Measurements from ENCODE around the gene BCKDHA.
A peak's percentile ranks its signal among the peaks of the same experiment; 100 is the strongest.

The BCKDHA gene

DNA sequence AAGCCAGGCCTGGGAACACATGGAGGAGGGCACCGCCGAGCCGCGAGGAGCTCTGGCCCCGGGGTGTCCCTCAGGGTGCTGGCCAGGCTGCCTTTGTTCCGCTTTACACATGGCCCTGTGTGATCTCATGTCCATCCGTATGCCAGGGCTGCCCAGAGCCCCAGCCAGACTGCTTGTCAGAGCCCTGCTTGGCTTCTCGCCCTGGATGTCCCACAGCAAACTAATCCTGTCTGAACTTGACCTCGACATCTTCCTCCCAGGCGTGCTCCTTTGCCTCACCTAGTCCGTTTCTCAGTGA, 14.3 kb downstream of the BCKDHA start:
- TF ChIP-seq SPI1 (IDR thresholded peaks at IDR 0.05; ENCODE audit: borderline replicate concordance, low read depth), result no peak
- no peak for DNase-seq (ENCODE audit: low read depth in 1 of 2, low spot score in 1 of 2)
- no peaks in the 10 kb centered on the region for H3K27me3 ChIP-seq (ENCODE audit: insufficient read depth, poor library complexity, severe bottlenecking)
- H3K27ac ChIP-seq (replicated peaks), result no peak overlapping the region
- H3K4me3 ChIP-seq (replicated peaks; ENCODE audit: insufficient read depth, low read length), result no peak overlapping the region

DNA sequence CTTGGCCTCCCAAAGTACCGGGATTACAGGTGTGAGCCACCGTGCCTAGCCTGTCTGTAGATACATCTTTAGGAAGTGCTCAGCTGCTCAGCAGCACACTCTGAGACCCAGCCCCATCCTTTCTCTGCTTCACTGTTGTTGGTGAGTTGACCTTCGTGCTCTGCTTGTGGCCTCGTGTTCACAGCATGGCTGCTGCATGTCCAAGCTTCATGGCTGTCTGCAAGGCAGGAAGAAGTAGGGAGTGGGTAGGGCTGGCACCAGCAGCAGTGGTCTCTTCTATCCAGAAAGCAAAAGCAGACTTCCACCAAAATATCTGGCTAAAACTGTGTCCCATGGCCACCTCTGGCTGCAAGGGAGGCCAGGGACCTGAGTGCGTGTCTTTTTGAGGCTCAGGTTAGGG, 15.3 kb downstream of the BCKDHA start:
- Histone ChIP-seq H3K4me3 (replicated peaks; ENCODE audit: insufficient read depth, low read length) (no peak overlapping the region), H3K27me3 (ENCODE audit: insufficient read depth, poor library complexity, severe bottlenecking) (no peaks in the 10 kb centered on the region), H3K27ac (replicated peaks) (peak overlapping the region; percentile 24)
- TF ChIP-seq SPI1 (IDR thresholded peaks at IDR 0.05; ENCODE audit: borderline replicate concordance, low read depth) (no peak), POLR2AphosphoS5 (IDR thresholded peaks at IDR 0.05; ENCODE audit: low read depth) (no peak), GABPA (IDR thresholded peaks at IDR 0.05; ENCODE audit: low read depth) (no peak)
- TF ChIP-seq, protein P1, sequence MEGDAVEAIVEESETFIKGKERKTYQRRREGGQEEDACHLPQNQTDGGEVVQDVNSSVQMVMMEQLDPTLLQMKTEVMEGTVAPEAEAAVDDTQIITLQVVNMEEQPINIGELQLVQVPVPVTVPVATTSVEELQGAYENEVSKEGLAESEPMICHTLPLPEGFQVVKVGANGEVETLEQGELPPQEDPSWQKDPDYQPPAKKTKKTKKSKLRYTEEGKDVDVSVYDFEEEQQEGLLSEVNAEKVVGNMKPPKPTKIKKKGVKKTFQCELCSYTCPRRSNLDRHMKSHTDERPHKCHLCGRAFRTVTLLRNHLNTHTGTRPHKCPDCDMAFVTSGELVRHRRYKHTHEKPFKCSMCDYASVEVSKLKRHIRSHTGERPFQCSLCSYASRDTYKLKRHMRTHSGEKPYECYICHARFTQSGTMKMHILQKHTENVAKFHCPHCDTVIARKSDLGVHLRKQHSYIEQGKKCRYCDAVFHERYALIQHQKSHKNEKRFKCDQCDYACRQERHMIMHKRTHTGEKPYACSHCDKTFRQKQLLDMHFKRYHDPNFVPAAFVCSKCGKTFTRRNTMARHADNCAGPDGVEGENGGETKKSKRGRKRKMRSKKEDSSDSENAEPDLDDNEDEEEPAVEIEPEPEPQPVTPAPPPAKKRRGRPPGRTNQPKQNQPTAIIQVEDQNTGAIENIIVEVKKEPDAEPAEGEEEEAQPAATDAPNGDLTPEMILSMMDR (IDR thresholded peaks at IDR 0.05; ENCODE audit: insufficient read depth, low read length), result no peak
- TF ChIP-seq, protein P2, sequence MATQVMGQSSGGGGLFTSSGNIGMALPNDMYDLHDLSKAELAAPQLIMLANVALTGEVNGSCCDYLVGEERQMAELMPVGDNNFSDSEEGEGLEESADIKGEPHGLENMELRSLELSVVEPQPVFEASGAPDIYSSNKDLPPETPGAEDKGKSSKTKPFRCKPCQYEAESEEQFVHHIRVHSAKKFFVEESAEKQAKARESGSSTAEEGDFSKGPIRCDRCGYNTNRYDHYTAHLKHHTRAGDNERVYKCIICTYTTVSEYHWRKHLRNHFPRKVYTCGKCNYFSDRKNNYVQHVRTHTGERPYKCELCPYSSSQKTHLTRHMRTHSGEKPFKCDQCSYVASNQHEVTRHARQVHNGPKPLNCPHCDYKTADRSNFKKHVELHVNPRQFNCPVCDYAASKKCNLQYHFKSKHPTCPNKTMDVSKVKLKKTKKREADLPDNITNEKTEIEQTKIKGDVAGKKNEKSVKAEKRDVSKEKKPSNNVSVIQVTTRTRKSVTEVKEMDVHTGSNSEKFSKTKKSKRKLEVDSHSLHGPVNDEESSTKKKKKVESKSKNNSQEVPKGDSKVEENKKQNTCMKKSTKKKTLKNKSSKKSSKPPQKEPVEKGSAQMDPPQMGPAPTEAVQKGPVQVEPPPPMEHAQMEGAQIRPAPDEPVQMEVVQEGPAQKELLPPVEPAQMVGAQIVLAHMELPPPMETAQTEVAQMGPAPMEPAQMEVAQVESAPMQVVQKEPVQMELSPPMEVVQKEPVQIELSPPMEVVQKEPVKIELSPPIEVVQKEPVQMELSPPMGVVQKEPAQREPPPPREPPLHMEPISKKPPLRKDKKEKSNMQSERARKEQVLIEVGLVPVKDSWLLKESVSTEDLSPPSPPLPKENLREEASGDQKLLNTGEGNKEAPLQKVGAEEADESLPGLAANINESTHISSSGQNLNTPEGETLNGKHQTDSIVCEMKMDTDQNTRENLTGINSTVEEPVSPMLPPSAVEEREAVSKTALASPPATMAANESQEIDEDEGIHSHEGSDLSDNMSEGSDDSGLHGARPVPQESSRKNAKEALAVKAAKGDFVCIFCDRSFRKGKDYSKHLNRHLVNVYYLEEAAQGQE (IDR thresholded peaks at IDR 0.05; ENCODE audit: insufficient replicate concordance, low read depth), result no peak
- DNase-seq (ENCODE audit: low read depth in 1 of 2, low spot score in 1 of 2), result no peak

DNA sequence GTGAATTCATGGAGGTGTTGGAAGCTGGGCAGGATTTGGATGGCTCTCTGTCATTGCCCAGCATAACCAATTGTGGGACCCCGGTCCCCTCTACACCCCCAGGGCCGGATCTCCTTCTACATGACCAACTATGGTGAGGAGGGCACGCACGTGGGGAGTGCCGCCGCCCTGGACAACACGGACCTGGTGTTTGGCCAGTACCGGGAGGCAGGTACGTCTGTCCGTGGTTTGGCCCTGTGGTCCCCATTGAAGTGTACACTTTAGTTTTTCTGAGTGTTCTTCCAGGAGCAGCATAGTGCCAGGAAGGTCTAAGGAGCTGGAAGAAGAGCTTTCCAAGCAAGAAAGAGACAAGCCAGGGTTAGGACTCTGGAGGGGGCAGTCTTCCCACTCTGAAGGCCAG, 16.3 kb downstream of the BCKDHA start:
- Histone ChIP-seq H3K4me3 (replicated peaks; ENCODE audit: insufficient read depth, low read length) (no peak overlapping the region), H3K27ac (replicated peaks) (no peak overlapping the region; the same call in 1 of the 2 replicates), H3K27me3 (ENCODE audit: insufficient read depth, poor library complexity, severe bottlenecking) (no peaks in the 10 kb centered on the region)
- TF ChIP-seq SPI1 (IDR thresholded peaks at IDR 0.05; ENCODE audit: borderline replicate concordance, low read depth) (no peak), GABPA (IDR thresholded peaks at IDR 0.05; ENCODE audit: low read depth) (no peak), POLR2AphosphoS5 (IDR thresholded peaks at IDR 0.05; ENCODE audit: low read depth) (no peak)
- TF ChIP-seq, protein P1 (IDR thresholded peaks at IDR 0.05; ENCODE audit: insufficient read depth, low read length), result no peak
- TF ChIP-seq, protein P2 (IDR thresholded peaks at IDR 0.05; ENCODE audit: insufficient replicate concordance, low read depth), result no peak
- no peak for DNase-seq (ENCODE audit: low read depth in 1 of 2, low spot score in 1 of 2)

DNA sequence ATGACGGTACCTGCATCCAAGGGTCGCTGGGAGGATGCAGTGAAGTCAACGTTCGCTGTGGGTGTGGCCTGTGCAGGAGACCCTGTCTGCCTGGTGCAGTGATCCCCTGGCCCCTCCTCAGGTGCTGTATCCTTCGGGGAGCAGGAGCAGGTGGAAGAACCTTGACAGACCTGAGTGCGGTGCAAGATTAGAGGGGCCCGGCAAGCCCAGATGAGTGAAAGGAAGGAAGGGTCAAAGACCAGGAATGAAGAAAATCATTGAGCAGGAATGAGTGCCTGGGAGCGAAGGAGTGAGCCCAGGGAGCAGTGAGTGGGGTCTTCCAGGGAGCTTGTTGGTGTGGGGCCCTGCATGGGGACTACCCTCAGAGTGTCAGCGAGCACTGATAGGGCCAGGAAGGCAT, 16.8 kb downstream of the BCKDHA start:
- DNase-seq (ENCODE audit: low read depth in 1 of 2, low spot score in 1 of 2), result no peak

DNA sequence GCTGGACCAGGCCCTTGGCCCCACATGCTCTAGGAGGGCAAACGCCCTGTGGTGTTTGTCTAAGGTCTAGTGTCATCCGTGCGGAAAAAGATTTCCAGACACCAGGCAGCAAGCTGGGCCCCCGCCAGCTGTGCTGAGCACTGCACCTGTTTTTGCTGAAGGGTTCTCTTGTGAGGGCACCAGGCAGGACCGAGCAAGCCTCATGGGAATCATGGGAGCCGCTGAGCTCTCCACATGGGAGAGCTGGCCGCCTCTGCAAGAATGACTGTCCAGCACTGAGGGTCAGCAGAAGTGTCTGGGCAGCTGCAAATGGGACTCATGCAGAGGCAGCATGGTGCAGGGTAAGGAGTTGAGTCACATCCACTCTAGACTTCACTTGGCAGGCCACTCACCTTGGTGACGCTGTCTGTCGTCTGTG, 17.5 kb downstream of the BCKDHA start:
- TF ChIP-seq, protein P2 (IDR thresholded peaks at IDR 0.05; ENCODE audit: insufficient replicate concordance, low read depth), result no peak
- TF ChIP-seq SPI1 (IDR thresholded peaks at IDR 0.05; ENCODE audit: borderline replicate concordance, low read depth) (no peak), POLR2AphosphoS5 (IDR thresholded peaks at IDR 0.05; ENCODE audit: low read depth) (no peak), GABPA (IDR thresholded peaks at IDR 0.05; ENCODE audit: low read depth) (no peak)
- TF ChIP-seq, protein P1 (IDR thresholded peaks at IDR 0.05; ENCODE audit: insufficient read depth, low read length), result no peak
- DNase-seq (ENCODE audit: low read depth in 1 of 2, low spot score in 1 of 2), result no peak
- Histone ChIP-seq H3K4me3 (replicated peaks; ENCODE audit: insufficient read depth, low read length) (no peak overlapping the region), H3K27me3 (ENCODE audit: insufficient read depth, poor library complexity, severe bottlenecking) (no peaks in the 10 kb centered on the region), H3K27ac (replicated peaks) (0 out of 2 replicates have a peak overlapping the region, but pooled peaks have one; percentile 2)

More for the DNA sequence above, 16.8 kb downstream of the BCKDHA start:
- TF ChIP-seq POLR2AphosphoS5 (IDR thresholded peaks at IDR 0.05; ENCODE audit: low read depth) (no peak), GABPA (IDR thresholded peaks at IDR 0.05; ENCODE audit: low read depth) (no peak)
- H3K27ac ChIP-seq (replicated peaks), result no peak overlapping the region
- H3K27me3 ChIP-seq (ENCODE audit: insufficient read depth, poor library complexity, severe bottlenecking), result no peaks in the 10 kb centered on the region
- H3K4me3 ChIP-seq (replicated peaks; ENCODE audit: insufficient read depth, low read length), result no peak overlapping the region
